MCF 10A (cell line): ENCODE data around the gene TYK2. TPM values are rescaled to one million over a fixed set of nuclear protein-coding genes. Genes with fewer than 3 reads are reported as not detected.

Source experiments
- BruUV-seq: library from RNA; stranded (reverse); fragments of 400-500 nt; replicated peaks from 2 replicates; lab custom pipeline; 2021; lab: Mats Ljungman, UMichigan
- CTCF ChIA-PET: fragments of 300-600 bp; sonication (Branson Sonifier 250); formaldehyde crosslinking; extraction: SDS; loops from one replicate; lab custom pipeline; 2021; ENCODE audit warnings: antibody characterized with exemption, inconsistent platforms; lab: Yijun Ruan, JAX
- POLR2A ChIA-PET: fragments of 300-600, 350-650 bp; sonication (Branson Sonifier 250); formaldehyde crosslinking; extraction: SDS; loops from one replicate; lab custom pipeline; 2020; ENCODE audit warnings: antibody characterized with exemption, inconsistent platforms; lab: Yijun Ruan, JAX
- DNase-seq: peaks from one replicate; pipeline ENCODE4 v3.0.0-alpha.2; 2018; ENCODE audit not compliant: unreplicated experiment
- H3K27ac Mint-ChIP-seq: one replicate; pipeline ENCODE4 v1.8.0; 2022; ENCODE audit warnings: mild to moderate bottlenecking, low read depth, mixed read lengths; ENCODE audit not compliant: unreplicated experiment
- H3K27me3 Mint-ChIP-seq: one replicate; pipeline ENCODE4 v1.8.0; 2022; ENCODE audit warnings: mixed read lengths; ENCODE audit not compliant: insufficient read depth, unreplicated experiment
- H3K36me3 Mint-ChIP-seq: one replicate; pipeline ENCODE4 v1.8.0; 2022; ENCODE audit warnings: mild to moderate bottlenecking, moderate library complexity, mixed read lengths; ENCODE audit not compliant: insufficient read depth, unreplicated experiment
- H3K4me1 Mint-ChIP-seq: one replicate; pipeline ENCODE4 v1.8.0; 2022; ENCODE audit warnings: mixed read lengths; ENCODE audit not compliant: insufficient read depth, unreplicated experiment
- H3K4me3 Mint-ChIP-seq: one replicate; pipeline ENCODE4 v1.8.0; 2022; ENCODE audit warnings: mild to moderate bottlenecking, moderate library complexity, mixed read lengths; ENCODE audit not compliant: unreplicated experiment
- H3K9me3 Mint-ChIP-seq: one replicate; pipeline ENCODE4 v1.8.0; 2022; ENCODE audit warnings: mixed read lengths; ENCODE audit not compliant: unreplicated experiment
- CTCF ChIP-seq: fragments of 200-600 bp; IDR thresholded peaks from one replicate; pipeline ENCODE4 v1.8.0; 2022; ENCODE audit warnings: antibody characterized with exemption, mild to moderate bottlenecking; ENCODE audit not compliant: unreplicated experiment
- intact Hi-C: fragments of 100-400 bp; cut with micrococcal nuclease; formaldehyde crosslinking; loops from 2 replicates; pipeline ENCODE4 v1.14.1; 2022
- total RNA-seq: library from RNA; stranded (reverse); gene quantifications from 2 replicates; pipeline ENCODE4 v1.2.3, GENCODE V29; 2022

TYK2 gene
- total RNA-seq, 1 experiment from 2014 or later, result 75.0 TPM

GRCh38 chr19:10364644-10365043 lies 15.7 kb downstream of the TYK2 start:
- no peaks in the 10 kb centered on the region for H3K27me3 Mint-ChIP-seq
- no peak for DNase-seq
- BruUV-seq, result no TSS peak
- no peaks in the 10 kb centered on the region for H3K9me3 Mint-ChIP-seq
- H3K4me1 Mint-ChIP-seq, result no peaks in the 10 kb centered on the region
- H3K36me3 Mint-ChIP-seq, result peaks cover 62% of the 10 kb centered on the region
- H3K27ac Mint-ChIP-seq, result no peak overlapping the region
- no peak overlapping the region for H3K4me3 Mint-ChIP-seq
- ChIA-PET POLR2A (no interaction called here), CTCF (no interaction called here)
- intact Hi-C loops, result no loop called here
- TF ChIP-seq CTCF, result no peak

GRCh38 chr19:10363789-10364281 lies 16.5 kb downstream of the TYK2 start:
- H3K27ac Mint-ChIP-seq, result no peak overlapping the region

GRCh38 chr19:10362259-10362658 lies 18.1 kb downstream of the TYK2 start:
- CTCF ChIA-PET, result no interaction called here
- no peak for DNase-seq
- Mint-ChIP-seq H3K27ac (no peak overlapping the region), H3K9me3 (no peaks in the 10 kb centered on the region), H3K36me3 (peaks cover 64% of the 10 kb centered on the region), H3K27me3 (no peaks in the 10 kb centered on the region), H3K4me1 (no peaks in the 10 kb centered on the region), H3K4me3 (no peak overlapping the region)
- no TSS peak for BruUV-seq
- POLR2A ChIA-PET, result no interaction called here
- intact Hi-C loops, result no loop called here
- TF ChIP-seq CTCF, result no peak

More at GRCh38 chr19:10363789-10364281, 16.5 kb downstream of the TYK2 start:
- ChIA-PET CTCF (no interaction called here), POLR2A (no interaction called here)
- intact Hi-C loops, result no loop called here
- DNase-seq, result peak; percentile 62
- BruUV-seq, result no TSS peak
- Mint-ChIP-seq H3K4me3 (no peak overlapping the region), H3K27me3 (no peaks in the 10 kb centered on the region), H3K9me3 (no peaks in the 10 kb centered on the region), H3K36me3 (peaks cover 67% of the 10 kb centered on the region), H3K4me1 (no peaks in the 10 kb centered on the region)
- TF ChIP-seq CTCF, result no peak

GRCh38 chr19:10361569-10362011 lies 18.8 kb downstream of the TYK2 start:
- ChIA-PET CTCF (no interaction called here), POLR2A (no interaction called here)
- no peak for DNase-seq
- Mint-ChIP-seq H3K4me3 (no peak overlapping the region), H3K27ac (no peak overlapping the region), H3K36me3 (peaks cover 64% of the 10 kb centered on the region), H3K9me3 (no peaks in the 10 kb centered on the region), H3K4me1 (no peaks in the 10 kb centered on the region), H3K27me3 (no peaks in the 10 kb centered on the region)
- no peak for TF ChIP-seq CTCF
- no TSS peak for BruUV-seq
- intact Hi-C loops, result no loop called here
